Testis (tissue), 3 donors: ENCODE data around the gene ADGRD1. TPM values are rescaled to one million over a fixed set of nuclear protein-coding genes. Genes with fewer than 3 reads are reported as not detected.
A peak's percentile ranks its signal among the peaks of the same experiment; 100 is the strongest.

Source experiments
- DNase-seq: peaks from one replicate; pipeline ENCODE4 v3.0.0-alpha.2; 2019
- H3K27ac ChIP-seq, 2 donors: fragments of 200-600 bp; sonication (generic); one replicate each; pipeline ENCODE4 v1.5.1; 2019
- H3K27me3 ChIP-seq: fragments of 200-600 bp; sonication (generic); one replicate; pipeline ENCODE4 v1.5.1; 2019
- H3K36me3 ChIP-seq: fragments of 200-600 bp; sonication (generic); one replicate; pipeline ENCODE4 v1.5.1; 2017; ENCODE audit warnings: low read depth; ENCODE audit errors: missing control alignments
- H3K4me1 ChIP-seq: fragments of 200-600 bp; sonication (generic); one replicate; pipeline ENCODE4 v1.5.1; 2019
- H3K4me3 ChIP-seq, 2 donors: fragments of 200-600 bp; sonication (generic); one replicate each; pipeline ENCODE4 v1.5.1; 2017 to 2019
- H3K9me3 ChIP-seq: fragments of 200-600 bp; sonication (generic); one replicate; pipeline ENCODE4 v1.5.1; 2017
- POLR2A ChIP-seq: fragments of 450-650 bp; IDR thresholded peaks from one replicate; pipeline ENCODE4 v1.6.1; 2017; ENCODE audit warnings: antibody characterized with exemption, mild to moderate bottlenecking, moderate library complexity
- WGBS, 2 donors: methylation state at CpG; one replicate each; pipeline ENCODE4 v1.1.5; 2018; 5-methylcytosine and 5-hydroxymethylcytosine counted together
- intact Hi-C: fragments of 100-400 bp; cut with DNase I; formaldehyde crosslinking; loops from one replicate; pipeline ENCODE4 v1.15.1; 2023; ENCODE audit warnings: low total_unique reads
- polyA plus RNA-seq: library from polyadenylated mRNA; stranded (reverse); fragments of 350-450 nt; fragmentation: Illumina TruSeq; extraction: RNeasy Lipid Tissue Mini Kit (QIAGEN cat#74804); gene quantifications from one replicate; pipeline ENCODE4 v1.2.3, GENCODE V29; 2014; ENCODE audit warnings: low read depth, low replicate concordance; ENCODE audit not compliant: insufficient read depth
- total RNA-seq, 2 donors: library from RNA; depleted of rRNA; stranded (reverse); fragments of >200 nt; gene quantifications; one replicate each; pipeline ENCODE4 v1.2.3, GENCODE V29; 2016
- TF ChIP-seq, protein P1 (sequence below), 3 experiments: fragments of 450-650 bp in 2 of 3; fragments of 200-600 bp in 1 of 3; sonication (generic) in 1 of 3; IDR thresholded peaks; one replicate each; pipeline ENCODE4 v1.5.1; 2016 to 2019; ENCODE audit warnings: antibody characterized with exemption in 3 of 3, mild to moderate bottlenecking in 2 of 3, moderate library complexity in 1 of 3

Gene ADGRD1
- total and polyA plus RNA-seq, 3 donors from 2014 or later, result 27.2 to 43.2 (median 42.8) TPM

GRCh38 chr12:130969223-130969622, 15.5 kb downstream of the ADGRD1 start:
- Histone ChIP-seq H3K27ac (no peak overlapping the region), H3K9me3 (no peaks in the 10 kb centered on the region), H3K36me3 (no peaks in the 10 kb centered on the region), H3K4me3 (no peak overlapping the region), H3K4me1 (no peaks in the 10 kb centered on the region), H3K27me3 (no peaks in the 10 kb centered on the region)
- WGBS, 2 donors, result 81 to 84% methylated on average over 7 of the region's 7 CpGs
- intact Hi-C loops, result no loop called here
- no peak for DNase-seq
- TF ChIP-seq POLR2A, result no peak
- TF ChIP-seq, protein P1, sequence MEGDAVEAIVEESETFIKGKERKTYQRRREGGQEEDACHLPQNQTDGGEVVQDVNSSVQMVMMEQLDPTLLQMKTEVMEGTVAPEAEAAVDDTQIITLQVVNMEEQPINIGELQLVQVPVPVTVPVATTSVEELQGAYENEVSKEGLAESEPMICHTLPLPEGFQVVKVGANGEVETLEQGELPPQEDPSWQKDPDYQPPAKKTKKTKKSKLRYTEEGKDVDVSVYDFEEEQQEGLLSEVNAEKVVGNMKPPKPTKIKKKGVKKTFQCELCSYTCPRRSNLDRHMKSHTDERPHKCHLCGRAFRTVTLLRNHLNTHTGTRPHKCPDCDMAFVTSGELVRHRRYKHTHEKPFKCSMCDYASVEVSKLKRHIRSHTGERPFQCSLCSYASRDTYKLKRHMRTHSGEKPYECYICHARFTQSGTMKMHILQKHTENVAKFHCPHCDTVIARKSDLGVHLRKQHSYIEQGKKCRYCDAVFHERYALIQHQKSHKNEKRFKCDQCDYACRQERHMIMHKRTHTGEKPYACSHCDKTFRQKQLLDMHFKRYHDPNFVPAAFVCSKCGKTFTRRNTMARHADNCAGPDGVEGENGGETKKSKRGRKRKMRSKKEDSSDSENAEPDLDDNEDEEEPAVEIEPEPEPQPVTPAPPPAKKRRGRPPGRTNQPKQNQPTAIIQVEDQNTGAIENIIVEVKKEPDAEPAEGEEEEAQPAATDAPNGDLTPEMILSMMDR (IDR thresholded peaks at IDR 0.05), result no peak

DNA sequence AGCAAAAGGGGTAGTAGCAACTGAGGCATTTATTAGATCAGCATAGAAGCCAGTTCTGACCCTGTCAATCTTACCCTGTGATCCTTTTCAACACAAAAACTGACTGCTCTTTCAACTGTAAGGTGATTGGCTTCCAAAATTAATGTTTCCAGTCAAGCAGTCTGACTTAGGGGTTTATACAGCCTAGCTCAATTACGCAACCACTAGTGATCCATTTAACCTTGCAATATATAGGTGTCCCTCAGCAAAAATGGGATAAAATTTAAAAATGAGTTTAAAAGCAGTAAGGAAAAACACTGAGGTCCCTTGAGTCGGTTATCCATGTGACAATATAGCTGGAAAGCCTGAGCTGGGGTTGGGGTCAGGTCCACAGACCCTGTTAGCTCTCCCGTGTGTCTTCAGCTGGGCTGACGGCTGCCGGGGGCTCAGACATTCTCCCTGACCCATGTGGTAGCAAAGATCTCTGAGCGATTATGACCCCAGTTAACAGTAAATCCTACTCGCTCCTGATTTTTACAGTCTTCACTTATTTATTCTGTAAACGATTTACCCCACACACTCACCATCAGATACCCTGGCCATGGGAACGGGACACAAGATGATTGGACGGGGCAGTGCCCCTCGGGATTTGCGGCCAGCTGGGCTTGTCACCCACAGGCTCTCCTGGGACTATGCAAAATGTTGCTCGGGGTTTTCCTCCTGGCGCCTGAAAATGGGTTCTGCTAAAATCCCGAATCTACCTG, 16.6 kb downstream of the ADGRD1 start:
- no peak overlapping the region for H3K4me3 ChIP-seq
- 78 to 84% methylated on average over 14 to 15 of the region's 15 CpGs for WGBS, 2 donors
- H3K36me3 ChIP-seq, result no peaks in the 10 kb centered on the region
- no peak overlapping the region for H3K27ac ChIP-seq
- no peaks in the 10 kb centered on the region for H3K27me3 ChIP-seq
- H3K4me1 ChIP-seq, result no peaks in the 10 kb centered on the region
- TF ChIP-seq, protein P1 (IDR thresholded peaks at IDR 0.05), result no peak
- TF ChIP-seq POLR2A, result no peak
- DNase-seq, result no peak
- no peaks in the 10 kb centered on the region for H3K9me3 ChIP-seq
- intact Hi-C loops, result no loop called here

GRCh38 chr12:130970908-130971233, 17.2 kb downstream of the ADGRD1 start:
- Histone ChIP-seq H3K9me3 (no peaks in the 10 kb centered on the region), H3K36me3 (no peaks in the 10 kb centered on the region), H3K27me3 (no peaks in the 10 kb centered on the region), H3K4me1 (no peaks in the 10 kb centered on the region), H3K4me3 (no peak overlapping the region), H3K27ac (no peak overlapping the region)
- intact Hi-C loops, result no loop called here
- TF ChIP-seq, protein P1 (IDR thresholded peaks at IDR 0.05), result no peak
- WGBS, 2 donors, result 89 to 91% methylated on average over 10 of the region's 10 CpGs
- no peak for DNase-seq

DNA sequence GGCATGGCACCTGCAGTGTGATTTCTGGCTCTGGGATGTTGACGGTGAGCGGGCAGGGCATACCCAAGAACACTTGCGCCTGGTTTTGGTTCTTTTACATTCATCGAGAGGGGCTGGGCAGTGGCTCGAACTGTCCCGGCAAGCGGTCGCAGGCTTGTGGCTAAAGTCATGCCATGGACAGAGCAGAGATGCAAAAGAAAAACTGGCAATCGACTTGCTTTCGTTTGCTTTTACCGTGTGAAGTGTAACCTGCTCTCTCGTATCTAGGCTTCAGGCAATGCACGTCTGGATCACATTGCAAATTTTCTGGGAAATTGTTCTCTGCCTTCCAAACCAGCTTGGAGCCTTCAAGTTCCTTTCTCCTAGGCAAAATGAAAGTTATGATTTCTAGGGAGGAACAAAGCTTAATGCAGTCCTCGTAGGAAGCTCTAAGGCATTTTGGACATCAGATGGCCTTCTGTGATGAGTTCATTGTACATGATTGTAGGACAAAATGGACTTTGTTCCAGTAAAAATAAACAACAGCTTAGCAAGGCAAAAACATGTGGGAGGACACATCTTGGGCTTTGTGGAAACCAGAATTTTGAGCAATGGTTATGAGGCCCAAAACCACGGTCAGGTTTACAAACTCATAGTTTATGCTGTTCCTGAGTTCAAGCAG, 18.3 kb downstream of the ADGRD1 start:
- Histone ChIP-seq H3K4me3 (no peak overlapping the region), H3K4me1 (no peaks in the 10 kb centered on the region), H3K27ac (peak overlapping the region in 1 of 2 donors; percentile 65), H3K27me3 (no peaks in the 10 kb centered on the region), H3K36me3 (no peaks in the 10 kb centered on the region), H3K9me3 (no peaks in the 10 kb centered on the region)
- no peak for DNase-seq
- no peak for TF ChIP-seq POLR2A
- TF ChIP-seq, protein P1 (IDR thresholded peaks at IDR 0.05), result no peak
- intact Hi-C loops, result no loop called here
- 73 to 78% methylated on average over 15 of the region's 15 CpGs for WGBS, 2 donors

DNA sequence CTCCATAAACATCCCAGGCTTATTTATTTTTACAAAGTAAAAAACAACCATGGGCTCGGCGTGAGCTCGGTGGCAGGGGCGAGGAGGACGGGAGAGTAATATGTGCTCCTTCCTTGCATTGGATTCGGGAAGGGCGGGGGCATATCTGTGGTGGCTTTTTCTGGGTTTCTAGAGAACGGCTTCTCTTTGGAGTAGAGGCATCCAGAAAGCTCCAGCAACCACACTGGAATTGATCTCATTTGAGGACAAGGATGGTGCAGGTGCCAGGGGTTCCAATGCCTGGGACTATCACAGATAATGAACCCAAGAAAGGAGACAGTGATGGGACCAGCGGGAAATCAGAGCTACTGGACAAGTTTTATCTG, 18.9 kb downstream of the ADGRD1 start:
- peak overlapping the region in 1 of 2 donors; percentile 65 for H3K27ac ChIP-seq
- WGBS, 2 donors, result 72 to 85% methylated on average over 9 of the region's 9 CpGs
- TF ChIP-seq, protein P1 (IDR thresholded peaks at IDR 0.05), result no peak
- TF ChIP-seq POLR2A, result no peak
- H3K4me3 ChIP-seq, result no peak overlapping the region
- intact Hi-C loops, result no loop called here
- H3K4me1 ChIP-seq, result no peaks in the 10 kb centered on the region
- no peak for DNase-seq
- no peaks in the 10 kb centered on the region for H3K27me3 ChIP-seq
- H3K36me3 ChIP-seq, result no peaks in the 10 kb centered on the region
- H3K9me3 ChIP-seq, result no peaks in the 10 kb centered on the region
